Endothelial cell of umbilical vein (primary cell): ENCODE data around the gene ZBTB7C.

ENCODE experiments used
- MAX ChIP-seq: IDR thresholded peaks from 2 replicates; pipeline ENCODE4 v1.6.1; 2011; ENCODE audit not compliant: insufficient read depth, insufficient read length
- POLR2A ChIP-seq: IDR thresholded peaks from 2 replicates; pipeline ENCODE4 v1.6.1; 2012; ENCODE audit warnings: low read depth, mild to moderate bottlenecking, control low read depth, low read length
- POLR2AphosphoS5 ChIP-seq: IDR thresholded peaks from 2 replicates; pipeline ENCODE4 v1.6.1; 2012; ENCODE audit warnings: low read depth, mild to moderate bottlenecking, control low read depth, low read length, moderate library complexity; ENCODE audit not compliant: insufficient read depth

- TF ChIP-seq POLR2A (no peak), POLR2AphosphoS5 (no peak), MAX (no peak)
Observed at GRCh38 chr18:48059455-48060010, 349.6 kb downstream of the ZBTB7C start.
